ENCODE measurements around the gene GHRHR.

GHRHR gene

GRCh38 chr7:30994206-30995100 is 30.7 kb downstream of the GHRHR start:
- no peaks in the 10 kb centered on the region for H3K4me1 ChIP-seq (ENCODE audit: control insufficient read depth, insufficient read depth, low read length)
- no peak overlapping the region for H3K27ac ChIP-seq (ENCODE audit: low read depth, low read length)
- no peaks in the 10 kb centered on the region for H3K27me3 ChIP-seq (ENCODE audit: control insufficient read depth, insufficient read depth, low read length)
- H3K36me3 ChIP-seq (ENCODE audit: control insufficient read depth, insufficient read depth, low read length): no peaks in the 10 kb centered on the region
- H3K9ac ChIP-seq (ENCODE audit: low read length): no peak overlapping the region
- no peak overlapping the region for H3K4me3 ChIP-seq (ENCODE audit: low read length)

DNA sequence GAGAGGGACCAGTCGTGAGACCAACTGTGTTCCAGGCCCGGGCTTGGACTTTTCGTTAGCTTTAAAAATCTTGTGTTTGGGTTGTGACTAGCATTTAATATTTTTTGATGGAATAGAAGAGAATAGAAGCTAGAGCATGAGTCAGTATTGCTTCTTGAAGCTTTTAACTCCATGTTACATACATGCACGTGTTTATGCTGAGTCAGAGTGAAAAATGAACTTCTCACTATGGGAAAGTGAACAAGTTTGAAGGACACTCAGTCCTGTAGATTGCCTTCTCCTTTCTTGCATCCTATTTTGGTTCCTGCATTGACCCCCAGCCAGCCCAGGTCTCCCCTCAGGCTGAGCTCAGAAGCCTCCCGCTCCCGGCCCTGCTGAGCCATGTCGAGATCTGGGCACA is 31.8 kb downstream of the GHRHR start:
- no peaks in the 10 kb centered on the region for H3K4me1 ChIP-seq (ENCODE audit: control insufficient read depth, insufficient read depth, low read length)
- H3K9ac ChIP-seq (ENCODE audit: low read length): no peak overlapping the region
- H3K36me3 ChIP-seq (ENCODE audit: control insufficient read depth, insufficient read depth, low read length): no peaks in the 10 kb centered on the region
- no peak overlapping the region for H3K4me3 ChIP-seq (ENCODE audit: low read length)
- H3K27ac ChIP-seq (ENCODE audit: low read depth, low read length): no peak overlapping the region
- no peaks in the 10 kb centered on the region for H3K27me3 ChIP-seq (ENCODE audit: control insufficient read depth, insufficient read depth, low read length)

- H3K36me3 ChIP-seq (ENCODE audit: control insufficient read depth, insufficient read depth, low read length): no peaks in the 10 kb centered on the region
- no peaks in the 10 kb centered on the region for H3K27me3 ChIP-seq (ENCODE audit: control insufficient read depth, insufficient read depth, low read length)
- H3K4me3 ChIP-seq (ENCODE audit: low read length): no peak overlapping the region
- no peaks in the 10 kb centered on the region for H3K4me1 ChIP-seq (ENCODE audit: control insufficient read depth, insufficient read depth, low read length)
- H3K9ac ChIP-seq (ENCODE audit: low read length): no peak overlapping the region
- no peak overlapping the region for H3K27ac ChIP-seq (ENCODE audit: low read depth, low read length)
Measured at GRCh38 chr7:30996256-30996655, 32.5 kb downstream of the GHRHR start.

- no peak overlapping the region for H3K4me3 ChIP-seq (ENCODE audit: low read length)
- H3K9ac ChIP-seq (ENCODE audit: low read length): no peak overlapping the region
- H3K27me3 ChIP-seq (ENCODE audit: control insufficient read depth, insufficient read depth, low read length): no peaks in the 10 kb centered on the region
- H3K27ac ChIP-seq (ENCODE audit: low read depth, low read length): no peak overlapping the region
- no peaks in the 10 kb centered on the region for H3K4me1 ChIP-seq (ENCODE audit: control insufficient read depth, insufficient read depth, low read length)
- no peaks in the 10 kb centered on the region for H3K36me3 ChIP-seq (ENCODE audit: control insufficient read depth, insufficient read depth, low read length)
Measured at GRCh38 chr7:30996883-30997282, 33.1 kb downstream of the GHRHR start.

DNA sequence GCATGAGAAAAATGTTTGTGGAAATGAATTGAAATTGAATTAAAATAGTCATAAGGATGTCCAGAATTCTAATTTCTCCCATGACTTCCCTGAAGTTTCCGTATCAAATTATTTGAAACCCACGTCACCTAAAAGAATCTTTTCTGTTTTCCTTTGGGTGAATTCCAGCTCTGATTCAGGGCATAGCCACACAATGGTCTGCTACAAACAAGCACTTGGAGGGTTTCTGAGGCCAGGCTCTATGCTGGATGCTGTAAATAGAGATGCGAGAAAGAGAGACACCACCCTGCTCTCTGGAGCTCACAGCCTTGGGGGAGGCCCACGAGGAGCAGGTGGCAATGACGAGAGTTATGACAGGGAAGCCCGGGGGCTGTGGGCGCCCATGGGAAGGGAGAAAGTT is 33.6 kb downstream of the GHRHR start:
- H3K4me1 ChIP-seq (ENCODE audit: control insufficient read depth, insufficient read depth, low read length): no peaks in the 10 kb centered on the region
- no peaks in the 10 kb centered on the region for H3K36me3 ChIP-seq (ENCODE audit: control insufficient read depth, insufficient read depth, low read length)
- H3K4me3 ChIP-seq (ENCODE audit: low read length): no peak overlapping the region

DNA sequence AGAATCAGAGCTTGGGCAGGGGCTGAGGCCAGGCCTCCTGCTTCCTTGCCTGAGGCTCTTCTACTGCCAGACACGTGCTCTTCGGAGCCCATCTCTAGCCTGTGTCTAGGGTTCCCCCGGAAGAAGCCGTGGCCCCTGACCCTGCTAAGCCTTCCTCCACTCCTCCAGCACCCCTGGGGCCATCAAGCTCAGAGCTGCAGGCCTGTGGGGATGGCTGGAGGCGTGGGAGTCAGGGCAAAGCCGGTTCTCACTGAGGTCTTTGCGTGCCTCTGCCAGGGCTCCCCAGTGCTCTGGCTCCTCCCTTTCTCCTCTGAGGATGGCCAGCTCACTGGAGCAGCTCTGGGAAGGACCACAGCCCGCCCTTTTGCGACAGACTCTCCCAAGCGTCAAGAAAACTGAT is 34.4 kb downstream of the GHRHR start:
- Histone ChIP-seq H3K4me3 (ENCODE audit: low read length) (no peak overlapping the region), H3K9ac (ENCODE audit: low read length) (no peak overlapping the region), H3K27ac (ENCODE audit: low read depth, low read length) (no peak overlapping the region), H3K36me3 (ENCODE audit: control insufficient read depth, insufficient read depth, low read length) (no peaks in the 10 kb centered on the region), H3K4me1 (ENCODE audit: control insufficient read depth, insufficient read depth, low read length) (no peaks in the 10 kb centered on the region), H3K27me3 (ENCODE audit: control insufficient read depth, insufficient read depth, low read length) (no peaks in the 10 kb centered on the region)

More for the DNA sequence above, 33.6 kb downstream of the GHRHR start:
- Histone ChIP-seq H3K27ac (ENCODE audit: low read depth, low read length) (no peak overlapping the region), H3K27me3 (ENCODE audit: control insufficient read depth, insufficient read depth, low read length) (no peaks in the 10 kb centered on the region), H3K9ac (ENCODE audit: low read length) (no peak overlapping the region)

- H3K4me1 ChIP-seq (ENCODE audit: control insufficient read depth, insufficient read depth, low read length): no peaks in the 10 kb centered on the region
- no peaks in the 10 kb centered on the region for H3K27me3 ChIP-seq (ENCODE audit: control insufficient read depth, insufficient read depth, low read length)
- H3K36me3 ChIP-seq (ENCODE audit: control insufficient read depth, insufficient read depth, low read length): no peaks in the 10 kb centered on the region
- H3K27ac ChIP-seq (ENCODE audit: low read depth, low read length): no peak overlapping the region
- H3K9ac ChIP-seq (ENCODE audit: low read length): no peak overlapping the region
- no peak overlapping the region for H3K4me3 ChIP-seq (ENCODE audit: low read length)
Measured at GRCh38 chr7:31000161-31000693, 36.5 kb downstream of the GHRHR start.

DNA sequence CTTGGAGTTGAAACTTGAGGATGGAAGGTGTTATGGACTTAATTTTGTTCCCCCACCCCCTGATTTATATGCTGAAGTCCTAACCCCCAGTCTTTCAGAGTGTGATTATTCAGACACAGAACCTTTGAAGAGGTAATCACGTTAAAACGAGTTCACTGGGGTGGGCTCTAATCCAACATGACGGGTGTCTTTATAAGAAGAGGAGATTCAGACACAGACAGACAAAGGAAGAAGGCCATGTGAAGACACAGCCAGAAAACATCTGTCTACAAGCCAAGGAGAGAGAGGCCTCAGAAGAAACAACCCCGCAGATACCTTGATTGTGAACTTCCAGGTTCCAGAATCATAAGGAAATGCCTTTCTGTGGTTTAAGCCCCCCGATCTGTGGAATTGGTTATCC is 37.0 kb downstream of the GHRHR start:
- H3K4me1 ChIP-seq (ENCODE audit: control insufficient read depth, insufficient read depth, low read length): no peaks in the 10 kb centered on the region
- H3K9ac ChIP-seq (ENCODE audit: low read length): no peak overlapping the region
- H3K27me3 ChIP-seq (ENCODE audit: control insufficient read depth, insufficient read depth, low read length): no peaks in the 10 kb centered on the region
- no peak overlapping the region for H3K27ac ChIP-seq (ENCODE audit: low read depth, low read length)
- H3K36me3 ChIP-seq (ENCODE audit: control insufficient read depth, insufficient read depth, low read length): no peaks in the 10 kb centered on the region
- no peak overlapping the region for H3K4me3 ChIP-seq (ENCODE audit: low read length)

DNA sequence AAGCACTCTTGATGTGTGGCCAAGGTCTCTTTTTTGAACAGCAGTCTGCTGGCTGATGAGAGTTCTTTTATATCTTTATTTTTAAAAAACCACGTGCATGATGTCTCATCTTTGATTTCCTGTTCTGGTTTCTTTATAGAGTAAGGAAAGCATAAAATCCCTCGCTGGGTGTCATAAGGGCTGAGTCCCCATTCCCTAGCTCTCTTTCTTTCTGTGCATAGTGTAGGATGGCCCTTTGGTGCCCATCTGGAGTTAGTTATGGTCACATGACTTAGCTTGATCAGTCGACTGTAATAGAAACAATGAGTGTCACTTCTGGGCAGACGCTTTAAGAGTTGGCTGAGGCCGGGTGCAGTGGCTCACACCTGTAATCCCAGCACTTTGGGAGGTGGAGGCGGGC is 38.5 kb downstream of the GHRHR start:
- no peak overlapping the region for H3K4me3 ChIP-seq (ENCODE audit: low read length)
- no peak overlapping the region for H3K27ac ChIP-seq (ENCODE audit: low read depth, low read length)
- no peaks in the 10 kb centered on the region for H3K36me3 ChIP-seq (ENCODE audit: control insufficient read depth, insufficient read depth, low read length)
- H3K9ac ChIP-seq (ENCODE audit: low read length): no peak overlapping the region
- H3K27me3 ChIP-seq (ENCODE audit: control insufficient read depth, insufficient read depth, low read length): no peaks in the 10 kb centered on the region
- no peaks in the 10 kb centered on the region for H3K4me1 ChIP-seq (ENCODE audit: control insufficient read depth, insufficient read depth, low read length)

DNA sequence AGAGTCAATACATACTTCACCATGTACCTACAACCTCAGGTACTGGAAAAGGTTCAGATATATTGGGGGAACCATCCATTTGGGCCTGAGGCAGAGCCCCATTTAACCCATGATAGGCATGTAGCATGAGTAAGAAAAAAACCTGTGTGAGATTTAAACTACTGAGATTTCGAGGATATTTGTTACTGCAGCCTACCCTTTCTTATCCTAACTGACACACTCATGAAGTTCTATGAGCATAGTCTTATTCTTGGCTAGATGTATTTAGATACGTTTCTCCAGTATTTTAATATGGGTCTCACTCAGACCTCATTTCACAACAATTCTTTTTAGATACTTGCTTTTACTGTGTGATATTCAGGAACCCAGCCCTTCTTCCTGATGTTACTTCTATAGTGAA is 39.3 kb downstream of the GHRHR start:
- Histone ChIP-seq H3K36me3 (ENCODE audit: control insufficient read depth, insufficient read depth, low read length) (no peaks in the 10 kb centered on the region), H3K4me3 (ENCODE audit: low read length) (no peak overlapping the region), H3K4me1 (ENCODE audit: control insufficient read depth, insufficient read depth, low read length) (no peaks in the 10 kb centered on the region), H3K27me3 (ENCODE audit: control insufficient read depth, insufficient read depth, low read length) (no peaks in the 10 kb centered on the region), H3K27ac (ENCODE audit: low read depth, low read length) (no peak overlapping the region), H3K9ac (ENCODE audit: low read length) (no peak overlapping the region)

DNA sequence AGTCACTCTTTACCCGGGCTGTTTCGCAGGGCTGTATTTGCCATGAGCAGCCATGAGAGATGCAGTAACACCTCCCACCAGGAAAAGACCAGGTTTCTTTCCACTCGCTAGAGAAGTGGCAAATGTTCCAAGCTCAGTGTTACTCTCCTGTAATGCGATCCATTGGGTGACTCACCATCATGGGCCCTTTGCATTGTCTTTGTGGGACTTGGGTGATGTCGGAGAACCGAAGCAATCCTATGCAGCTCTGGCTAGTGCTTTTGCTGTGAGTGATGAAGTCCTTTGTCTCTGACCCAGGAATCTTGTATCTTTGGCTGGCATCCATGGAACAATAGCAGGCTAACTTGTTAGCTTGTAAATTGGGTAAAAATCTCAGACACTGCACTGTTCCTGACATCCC is 40.0 kb downstream of the GHRHR start:
- Histone ChIP-seq H3K4me3 (ENCODE audit: low read length) (no peak overlapping the region), H3K27ac (ENCODE audit: low read depth, low read length) (no peak overlapping the region), H3K27me3 (ENCODE audit: control insufficient read depth, insufficient read depth, low read length) (no peaks in the 10 kb centered on the region), H3K4me1 (ENCODE audit: control insufficient read depth, insufficient read depth, low read length) (no peaks in the 10 kb centered on the region), H3K36me3 (ENCODE audit: control insufficient read depth, insufficient read depth, low read length) (no peaks in the 10 kb centered on the region), H3K9ac (ENCODE audit: low read length) (no peak overlapping the region)

DNA sequence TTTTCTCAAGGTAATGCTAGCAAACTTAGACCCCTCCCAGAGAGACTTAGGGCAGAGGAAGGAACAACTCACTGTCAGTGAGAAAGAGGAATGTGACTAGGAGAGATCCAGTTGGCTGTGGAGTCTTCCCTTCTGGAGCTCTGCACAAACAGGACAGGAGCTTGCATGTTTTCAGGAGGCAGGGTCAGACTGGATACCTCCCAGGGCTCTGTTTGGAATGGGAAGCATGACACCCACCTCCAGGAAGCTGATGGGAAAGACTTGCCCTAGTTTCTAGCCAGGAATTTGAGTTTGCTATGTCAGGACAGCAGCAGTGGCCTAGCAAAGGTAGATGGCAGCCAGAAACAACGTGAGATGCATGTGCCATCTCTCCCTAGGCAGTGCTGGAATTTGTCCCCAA is 40.6 kb downstream of the GHRHR start:
- Histone ChIP-seq H3K4me1 (ENCODE audit: control insufficient read depth, insufficient read depth, low read length) (no peaks in the 10 kb centered on the region), H3K36me3 (ENCODE audit: control insufficient read depth, insufficient read depth, low read length) (no peaks in the 10 kb centered on the region), H3K9ac (ENCODE audit: low read length) (no peak overlapping the region), H3K27me3 (ENCODE audit: control insufficient read depth, insufficient read depth, low read length) (no peaks in the 10 kb centered on the region), H3K4me3 (ENCODE audit: low read length) (no peak overlapping the region), H3K27ac (ENCODE audit: low read depth, low read length) (no peak overlapping the region)

DNA sequence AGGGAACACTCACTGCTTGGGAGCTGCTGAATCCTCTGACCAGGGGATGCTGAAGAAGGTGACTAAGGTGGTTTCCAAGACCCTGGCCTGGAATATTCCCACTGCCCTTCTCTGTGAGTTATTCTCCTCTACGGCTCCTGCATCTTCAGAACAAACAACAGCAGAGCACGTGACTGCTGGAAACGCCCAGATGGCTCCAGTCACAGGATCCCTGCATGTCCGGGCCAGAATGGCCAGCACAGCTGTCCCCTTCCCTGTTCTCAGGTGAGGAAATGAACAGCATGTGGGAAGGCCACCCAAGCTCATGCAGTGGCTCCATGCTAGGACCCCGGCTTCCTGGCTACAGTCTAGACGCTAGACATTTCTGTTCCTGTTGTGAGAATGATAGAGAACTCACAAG is 43.1 kb downstream of the GHRHR start:
- Histone ChIP-seq H3K27me3 (ENCODE audit: control insufficient read depth, insufficient read depth, low read length) (no peaks in the 10 kb centered on the region), H3K27ac (ENCODE audit: low read depth, low read length) (no peak overlapping the region), H3K9ac (ENCODE audit: low read length) (no peak overlapping the region), H3K4me1 (ENCODE audit: control insufficient read depth, insufficient read depth, low read length) (no peaks in the 10 kb centered on the region), H3K36me3 (ENCODE audit: control insufficient read depth, insufficient read depth, low read length) (no peaks in the 10 kb centered on the region), H3K4me3 (ENCODE audit: low read length) (no peak overlapping the region)
